Suprapubic skin (tissue), 4 donors: ENCODE results near the gene RGS6. TPM values are rescaled to one million over a fixed set of nuclear protein-coding genes. Genes with fewer than 3 reads are reported as not detected.

Source experiments
- DNase-seq, 2 donors: peaks; one replicate each; pipeline ENCODE4 v3.0.0-alpha.2; 2019; ENCODE audit warnings: low spot score in 2 of 2
- H3K27ac ChIP-seq: fragments of 200-600 bp; sonication (generic); one replicate; pipeline ENCODE4 v1.5.1; 2019
- H3K27me3 ChIP-seq: fragments of 200-600 bp; sonication (generic); one replicate; pipeline ENCODE4 v1.5.1; 2019
- H3K36me3 ChIP-seq: fragments of 200-600 bp; sonication (generic); one replicate; pipeline ENCODE4 v1.5.1; 2019
- H3K4me1 ChIP-seq: fragments of 200-600 bp; sonication (generic); one replicate; pipeline ENCODE4 v1.5.1; 2019
- H3K4me3 ChIP-seq: fragments of 200-600 bp; sonication (generic); one replicate; pipeline ENCODE4 v1.5.1; 2019; ENCODE audit warnings: mild to moderate bottlenecking
- H3K9me3 ChIP-seq: fragments of 200-600 bp; sonication (generic); one replicate; pipeline ENCODE4 v1.5.1; 2019
- CTCF ChIP-seq, 2 donors: fragments of 200-600 bp in 1 of 2; fragments of 450-650 bp in 1 of 2; sonication (generic) in 1 of 2; IDR thresholded peaks; one replicate each; pipeline ENCODE4 v1.5.1; 2016 to 2019; ENCODE audit warnings: antibody characterized with exemption in 2 of 2, mild to moderate bottlenecking in 1 of 2, moderate library complexity in 1 of 2
- EP300 ChIP-seq: sonication (generic); formaldehyde crosslinking; IDR thresholded peaks from one replicate; pipeline ENCODE4 v1.6.1; 2017; ENCODE audit warnings: antibody characterized with exemption
- POLR2A ChIP-seq, 2 donors: fragments of 450-650 bp; IDR thresholded peaks; one replicate each; pipeline ENCODE4 v1.6.1; 2017; ENCODE audit warnings: antibody characterized with exemption in 2 of 2, mild to moderate bottlenecking in 2 of 2, moderate library complexity in 2 of 2
- POLR2AphosphoS5 ChIP-seq, 3 donors: sonication (generic); formaldehyde crosslinking; IDR thresholded peaks; one replicate each; pipeline ENCODE4 v1.6.1; 2017; ENCODE audit warnings: antibody characterized with exemption in 3 of 3
- WGBS: methylation state at CpG from one replicate; pipeline ENCODE4 v1.1.5; 2018; 5-methylcytosine and 5-hydroxymethylcytosine counted together
- total RNA-seq, 4 donors: library from RNA; depleted of rRNA; stranded (reverse); fragments of >200 nt; gene quantifications; one replicate each; pipeline ENCODE4 v1.1.0, GENCODE V29; 2016

RGS6 gene
- total RNA-seq, 4 donors from 2014 or later, result 0.08 to 4.4 (median 1.0) TPM

- WGBS, result 75% methylated on average over 14 of the region's 14 CpGs
- TF ChIP-seq EP300 (no peak), POLR2A (IDR thresholded peaks at IDR 0.05) (no peak), POLR2AphosphoS5 (IDR thresholded peaks at IDR 0.05) (no peak), CTCF (IDR thresholded peaks at IDR 0.05) (no peak)
- Histone ChIP-seq H3K36me3 (no peaks in the 10 kb centered on the region), H3K4me1 (no peaks in the 10 kb centered on the region), H3K4me3 (no peak overlapping the region), H3K9me3 (no peaks in the 10 kb centered on the region), H3K27me3 (peaks cover 2% of the 10 kb centered on the region), H3K27ac (no peak overlapping the region)
- no peak for DNase-seq
These were observed 662.1 kb downstream of the RGS6 start for GRCh38 chr14:72594099-72594901.

- Histone ChIP-seq H3K9me3 (no peaks in the 10 kb centered on the region), H3K27me3 (peaks cover 2% of the 10 kb centered on the region), H3K4me1 (no peaks in the 10 kb centered on the region), H3K36me3 (no peaks in the 10 kb centered on the region), H3K27ac (no peak overlapping the region), H3K4me3 (no peak overlapping the region)
- WGBS, result 88% methylated on average over 8 of the region's 8 CpGs
- no peak for TF ChIP-seq POLR2A (IDR thresholded peaks at IDR 0.05)
- TF ChIP-seq CTCF (IDR thresholded peaks at IDR 0.05), result no peak
- no peak for TF ChIP-seq POLR2AphosphoS5 (IDR thresholded peaks at IDR 0.05)
- no peak for TF ChIP-seq EP300
- DNase-seq, result no peak
These were observed 663.1 kb downstream of the RGS6 start for GRCh38 chr14:72595152-72595862.

- no peaks in the 10 kb centered on the region for H3K36me3 ChIP-seq
- no peak for DNase-seq
- no peak overlapping the region for H3K27ac ChIP-seq
- H3K4me1 ChIP-seq, result no peaks in the 10 kb centered on the region
- WGBS, result 47% methylated on average over 15 of the region's 16 CpGs
- TF ChIP-seq POLR2A (IDR thresholded peaks at IDR 0.05), result no peak
- no peak for TF ChIP-seq CTCF (IDR thresholded peaks at IDR 0.05)
- H3K9me3 ChIP-seq, result no peaks in the 10 kb centered on the region
- H3K4me3 ChIP-seq, result no peak overlapping the region
- H3K27me3 ChIP-seq, result no peaks in the 10 kb centered on the region
These were observed 665.3 kb downstream of the RGS6 start for GRCh38 chr14:72597252-72598233.

GRCh38 chr14:72598306-72598705 lies 666.1 kb downstream of the RGS6 start:
- no peak for DNase-seq
- no peak overlapping the region for H3K4me3 ChIP-seq
- H3K36me3 ChIP-seq, result no peaks in the 10 kb centered on the region
- no peaks in the 10 kb centered on the region for H3K4me1 ChIP-seq
- no peak for TF ChIP-seq CTCF (IDR thresholded peaks at IDR 0.05)
- TF ChIP-seq EP300, result no peak
- no peak for TF ChIP-seq POLR2AphosphoS5 (IDR thresholded peaks at IDR 0.05)
- TF ChIP-seq POLR2A (IDR thresholded peaks at IDR 0.05), result no peak
- H3K27ac ChIP-seq, result no peak overlapping the region
- 91% methylated on average over 4 of the region's 5 CpGs for WGBS
- no peaks in the 10 kb centered on the region for H3K9me3 ChIP-seq
- no peaks in the 10 kb centered on the region for H3K27me3 ChIP-seq
